Measurements from ENCODE around the gene TCEA2.

Gene TCEA2

DNA sequence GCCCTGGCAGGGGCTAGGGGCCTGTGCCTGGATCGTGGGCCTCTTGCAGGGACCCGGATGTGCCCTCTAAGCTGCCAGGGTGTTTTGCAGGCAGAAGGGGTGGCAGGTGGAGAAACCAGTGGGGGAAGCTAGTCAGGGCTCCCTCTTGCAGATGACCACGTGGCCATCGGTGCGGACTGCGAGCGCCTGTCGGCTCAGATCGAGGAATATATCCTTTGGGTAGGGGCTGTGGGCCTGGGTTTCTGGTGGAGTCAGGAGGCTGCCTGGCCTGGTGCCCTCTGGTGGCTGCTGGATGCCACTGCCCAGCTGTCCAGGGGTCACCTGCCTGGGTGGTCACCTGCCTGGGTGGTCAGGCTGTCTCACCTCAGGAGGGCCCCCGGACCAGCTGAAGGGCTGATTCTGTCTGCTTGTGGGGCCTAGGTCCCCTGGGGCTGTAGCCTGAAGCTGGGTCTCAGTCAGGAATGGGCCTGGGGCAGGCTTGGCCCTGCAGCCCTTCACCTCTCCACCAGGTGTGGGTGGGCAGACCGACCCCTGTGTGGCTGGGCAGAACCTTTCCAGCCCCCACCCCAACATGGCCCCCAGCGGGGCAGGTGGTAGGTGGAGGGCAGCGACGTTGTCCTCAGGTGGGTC is 6.7 kb downstream of the TCEA2 start:
- Histone ChIP-seq H4K20me1 (ENCODE audit: insufficient read depth, low read length) (no peaks in the 10 kb centered on the region), H3K4me2 (ENCODE audit: low read depth, low read length) (no peak overlapping the region), H3K27ac (ENCODE audit: low read length) (no peak overlapping the region), H3K9ac (ENCODE audit: low read length) (no peak overlapping the region), H3K4me3 (ENCODE audit: low read length) (no peak overlapping the region), H3K27me3 (replicated peaks; ENCODE audit: insufficient read depth, low read length) (no peaks in the 10 kb centered on the region), H3K9me2 (replicated peaks; ENCODE audit: insufficient read depth, low read length) (no peaks in the 10 kb centered on the region), H3F3A (ENCODE audit: insufficient read depth, low read length) (peaks cover 11% of the 10 kb centered on the region), H3K36me3 (replicated peaks; ENCODE audit: insufficient read depth, low read length) (no peaks in the 10 kb centered on the region), H3K9me3 (replicated peaks; ENCODE audit: insufficient read depth, low read length) (no peaks in the 10 kb centered on the region), H3K79me2 (ENCODE audit: low read length) (no peaks in the 10 kb centered on the region), H3K4me1 (ENCODE audit: low read length) (peaks cover 22% of the 10 kb centered on the region), H2AFZ (ENCODE audit: low read length) (no peak overlapping the region)
- peak; percentile 31 for DNase-seq
- TF ChIP-seq EZH2 (optimal IDR thresholded peaks at IDR 0.05; ENCODE audit: low read depth, low read length) = no peak
- peak; percentile 77 for TF ChIP-seq CTCF (IDR thresholded peaks at IDR 0.05; ENCODE audit: low read length)
- no peak for TF ChIP-seq EZH2phosphoT487 (IDR thresholded peaks at IDR 0.05; ENCODE audit: low read length)

DNA sequence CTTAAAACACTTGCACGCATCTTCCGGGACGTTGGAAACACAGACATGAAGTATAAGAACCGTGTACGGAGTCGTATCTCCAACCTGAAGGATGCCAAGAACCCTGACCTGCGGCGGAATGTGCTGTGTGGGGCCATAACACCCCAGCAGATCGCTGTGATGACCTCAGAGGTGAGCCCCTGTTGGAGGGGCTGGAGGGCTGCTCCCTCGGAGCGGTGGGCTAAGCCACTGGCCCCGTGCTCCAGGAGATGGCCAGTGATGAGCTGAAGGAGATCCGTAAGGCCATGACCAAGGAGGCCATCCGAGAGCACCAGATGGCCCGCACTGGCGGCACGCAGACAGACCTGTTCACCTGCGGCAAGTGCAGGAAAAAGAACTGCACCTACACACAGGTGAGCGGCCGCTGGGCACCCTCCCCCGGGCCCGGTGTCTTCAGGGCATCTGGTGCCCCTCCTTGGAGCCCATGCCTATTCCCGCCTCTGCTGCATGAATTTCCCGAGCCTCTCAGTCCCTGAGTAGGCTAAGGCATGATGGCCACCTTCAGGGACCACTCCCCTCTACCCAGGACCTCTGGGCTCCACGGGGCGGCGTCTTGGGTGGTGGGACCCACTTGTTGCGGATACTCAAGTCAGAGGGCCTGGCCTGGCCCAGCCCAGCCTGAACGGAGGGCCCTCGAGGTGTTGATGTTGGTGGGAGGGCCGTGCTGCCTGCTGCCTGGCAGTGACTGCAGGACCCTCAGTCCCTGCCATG is 7.4 kb downstream of the TCEA2 start:
- DNase-seq = no peak
- Histone ChIP-seq H3K36me3 (replicated peaks; ENCODE audit: insufficient read depth, low read length) (no peaks in the 10 kb centered on the region), H2AFZ (ENCODE audit: low read length) (no peak overlapping the region), H3K9ac (ENCODE audit: low read length) (no peak overlapping the region), H3K27me3 (replicated peaks; ENCODE audit: insufficient read depth, low read length) (no peaks in the 10 kb centered on the region), H3K27ac (ENCODE audit: low read length) (no peak overlapping the region), H3F3A (ENCODE audit: insufficient read depth, low read length) (peaks cover 11% of the 10 kb centered on the region), H4K20me1 (ENCODE audit: insufficient read depth, low read length) (no peaks in the 10 kb centered on the region), H3K9me3 (replicated peaks; ENCODE audit: insufficient read depth, low read length) (no peaks in the 10 kb centered on the region), H3K4me3 (ENCODE audit: low read length) (no peak overlapping the region), H3K79me2 (ENCODE audit: low read length) (no peaks in the 10 kb centered on the region), H3K4me1 (ENCODE audit: low read length) (peaks cover 16% of the 10 kb centered on the region), H3K4me2 (ENCODE audit: low read depth, low read length) (no peak overlapping the region), H3K9me2 (replicated peaks; ENCODE audit: insufficient read depth, low read length) (no peaks in the 10 kb centered on the region)
- TF ChIP-seq EZH2 (optimal IDR thresholded peaks at IDR 0.05; ENCODE audit: low read depth, low read length) = no peak
- TF ChIP-seq CTCF (IDR thresholded peaks at IDR 0.05; ENCODE audit: low read length) = no peak
- TF ChIP-seq EZH2phosphoT487 (IDR thresholded peaks at IDR 0.05; ENCODE audit: low read length) = no peak

GRCh38 chr20:64071341-64072332 is 8.6 kb downstream of the TCEA2 start:
- H3F3A ChIP-seq (ENCODE audit: insufficient read depth, low read length) = no peaks in the 10 kb centered on the region; the same call in 1 of the 2 replicates
- no peaks in the 10 kb centered on the region for H3K9me2 ChIP-seq (replicated peaks; ENCODE audit: insufficient read depth, low read length)
- H3K27me3 ChIP-seq (replicated peaks; ENCODE audit: insufficient read depth, low read length) = no peaks in the 10 kb centered on the region
- peaks cover 6% of the 10 kb centered on the region for H3K4me1 ChIP-seq (ENCODE audit: low read length)
- H3K4me2 ChIP-seq (ENCODE audit: low read depth, low read length) = no peak overlapping the region
- no peak overlapping the region for H3K27ac ChIP-seq (ENCODE audit: low read length)
- H4K20me1 ChIP-seq (ENCODE audit: insufficient read depth, low read length) = no peaks in the 10 kb centered on the region
- no peaks in the 10 kb centered on the region for H3K79me2 ChIP-seq (ENCODE audit: low read length)
- no peak overlapping the region for H3K4me3 ChIP-seq (ENCODE audit: low read length)
- H3K9me3 ChIP-seq (replicated peaks; ENCODE audit: insufficient read depth, low read length) = no peaks in the 10 kb centered on the region
- no peaks in the 10 kb centered on the region for H3K36me3 ChIP-seq (replicated peaks; ENCODE audit: insufficient read depth, low read length)
- TF ChIP-seq EZH2phosphoT487 (IDR thresholded peaks at IDR 0.05; ENCODE audit: low read length) (no peak), EZH2 (optimal IDR thresholded peaks at IDR 0.05; ENCODE audit: low read depth, low read length) (no peak), CTCF (IDR thresholded peaks at IDR 0.05; ENCODE audit: low read length) (no peak)
- no peak overlapping the region for H3K9ac ChIP-seq (ENCODE audit: low read length)
- no peak for DNase-seq
- no peak overlapping the region for H2AFZ ChIP-seq (ENCODE audit: low read length)

Data from MM.1S (cell line).